AG04450 (cell line): ENCODE data around the gene RTRAF. TPM values are rescaled to one million over a fixed set of nuclear protein-coding genes. Genes with fewer than 3 reads are reported as not detected.

Experiments used
- CTCF ChIA-PET: fragments of 300-600, 350-600 bp; formaldehyde crosslinking; extraction: SDS; loops from one replicate; lab custom pipeline; 2022; ENCODE audit warnings: antibody characterized with exemption, inconsistent platforms; lab: Charles Lee
- POLR2A ChIA-PET: fragments of 350-600 bp; formaldehyde crosslinking; extraction: SDS; loops from one replicate; lab custom pipeline; 2021; ENCODE audit warnings: antibody characterized with exemption, inconsistent platforms; lab: Yijun Ruan, JAX
- DNase-seq: peaks from one replicate; pipeline ENCODE4 v3.0.0-alpha.2; 2011; ENCODE audit warnings: low read depth, low spot score
- H3K27ac ChIP-seq: one replicate; pipeline ENCODE4 v1.5.1; 2012; ENCODE audit warnings: low read depth, low read length, control low read depth
- H3K27me3 ChIP-seq: one replicate; pipeline ENCODE4 v1.6.0; 2012; ENCODE audit warnings: low read length; ENCODE audit not compliant: control insufficient read depth, insufficient read depth
- H3K4me3 ChIP-seq: 2 replicates; pipeline ENCODE4 v1.5.1; 2011; ENCODE audit warnings: mild to moderate bottlenecking, low read depth, low read length, control low read depth
- H3K9me3 ChIP-seq: 2 replicates; pipeline ENCODE4 v1.5.1; 2012; ENCODE audit warnings: low read length; ENCODE audit not compliant: control insufficient read depth, insufficient read depth
- polyA plus RNA-seq: library from polyadenylated mRNA; depleted of rRNA; stranded (reverse); fragments of >200 nt; gene quantifications from 2 replicates; pipeline ENCODE4 v1.2.3, GENCODE V29; 2011
- TF ChIP-seq, protein P1 (sequence below): IDR thresholded peaks from 2 replicates; pipeline ENCODE4 v1.5.1; 2011; ENCODE audit warnings: low read depth, low read length, control low read depth, inconsistent platforms

Gene RTRAF
- polyA plus RNA-seq, 1 experiment, result 400 TPM

DNA sequence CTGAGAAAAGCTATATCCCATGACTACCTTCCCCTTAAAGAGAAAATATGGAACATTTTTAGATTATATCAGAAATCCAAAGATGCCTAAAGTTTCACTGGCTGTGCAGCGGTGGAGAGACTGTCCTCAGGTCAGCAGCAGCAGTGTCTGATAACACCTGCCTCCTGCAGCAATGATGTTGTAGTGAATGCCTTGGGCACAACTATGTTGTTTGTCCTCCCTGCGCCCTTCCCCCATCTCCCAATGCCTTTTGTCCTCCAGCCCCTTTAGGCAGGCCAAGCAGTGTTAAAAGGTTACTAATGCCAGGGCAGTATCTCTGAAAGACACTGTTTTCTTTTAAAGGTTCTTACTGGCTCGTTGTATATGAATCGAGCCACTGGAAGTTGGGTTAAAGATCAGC lies 13.2 kb downstream of the RTRAF start:
- Histone ChIP-seq H3K27me3 (no peaks in the 10 kb centered on the region), H3K27ac (no peak overlapping the region), H3K4me3 (no peak overlapping the region), H3K9me3 (no peaks in the 10 kb centered on the region)
- DNase-seq, result no peak
- TF ChIP-seq, protein P1, sequence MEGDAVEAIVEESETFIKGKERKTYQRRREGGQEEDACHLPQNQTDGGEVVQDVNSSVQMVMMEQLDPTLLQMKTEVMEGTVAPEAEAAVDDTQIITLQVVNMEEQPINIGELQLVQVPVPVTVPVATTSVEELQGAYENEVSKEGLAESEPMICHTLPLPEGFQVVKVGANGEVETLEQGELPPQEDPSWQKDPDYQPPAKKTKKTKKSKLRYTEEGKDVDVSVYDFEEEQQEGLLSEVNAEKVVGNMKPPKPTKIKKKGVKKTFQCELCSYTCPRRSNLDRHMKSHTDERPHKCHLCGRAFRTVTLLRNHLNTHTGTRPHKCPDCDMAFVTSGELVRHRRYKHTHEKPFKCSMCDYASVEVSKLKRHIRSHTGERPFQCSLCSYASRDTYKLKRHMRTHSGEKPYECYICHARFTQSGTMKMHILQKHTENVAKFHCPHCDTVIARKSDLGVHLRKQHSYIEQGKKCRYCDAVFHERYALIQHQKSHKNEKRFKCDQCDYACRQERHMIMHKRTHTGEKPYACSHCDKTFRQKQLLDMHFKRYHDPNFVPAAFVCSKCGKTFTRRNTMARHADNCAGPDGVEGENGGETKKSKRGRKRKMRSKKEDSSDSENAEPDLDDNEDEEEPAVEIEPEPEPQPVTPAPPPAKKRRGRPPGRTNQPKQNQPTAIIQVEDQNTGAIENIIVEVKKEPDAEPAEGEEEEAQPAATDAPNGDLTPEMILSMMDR, result no peak
- ChIA-PET CTCF (no interaction called here), POLR2A (no interaction called here)

GRCh38 chr14:52003324-52003723 lies 14.0 kb downstream of the RTRAF start:
- Histone ChIP-seq H3K27ac (no peak overlapping the region), H3K4me3 (no peak overlapping the region), H3K9me3 (no peaks in the 10 kb centered on the region), H3K27me3 (no peaks in the 10 kb centered on the region)
- TF ChIP-seq, protein P1, result no peak
- CTCF ChIA-PET, result interaction anchor here (1.2 to 1.6 kb wide), 3 partner anchors 12 to 129 kb away, joined by 4 to 5 read pairs (median 4); no protein-coding TSS in a partner anchor
- POLR2A ChIA-PET, result no interaction called here
- no peak for DNase-seq

DNA sequence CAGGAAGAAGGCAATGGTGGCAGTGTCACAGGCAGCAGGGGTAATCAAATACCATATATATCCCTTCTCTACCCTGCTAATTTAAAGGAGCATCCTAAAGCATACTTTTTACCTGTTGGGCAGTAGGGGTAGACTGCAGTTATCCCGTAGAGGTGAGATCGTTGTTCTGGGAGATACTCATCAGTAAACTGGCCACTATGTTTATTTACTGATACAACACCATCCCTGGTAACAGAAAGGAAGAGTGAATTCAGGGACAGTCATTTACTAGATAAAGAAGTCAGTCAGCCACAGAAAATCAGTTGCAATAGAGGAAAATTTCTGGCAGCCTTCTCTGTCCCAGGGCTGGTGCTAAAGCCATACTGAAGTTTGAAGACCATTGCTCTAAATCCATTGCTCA lies 16.3 kb downstream of the RTRAF start:
- TF ChIP-seq, protein P1, result no peak
- DNase-seq, result no peak
- ChIA-PET CTCF (interaction anchor here (1.0 to 2.0 kb wide), 3 partner anchors 10 to 38 kb away, joined by 3 to 7 read pairs (median 3); no protein-coding TSS in a partner anchor), POLR2A (interaction anchor here (0.6 kb wide), 1 partner anchor 27 kb away, joined by 3 read pairs; no protein-coding TSS in a partner anchor)
- Histone ChIP-seq H3K27me3 (no peaks in the 10 kb centered on the region), H3K27ac (no peak overlapping the region), H3K4me3 (no peak overlapping the region), H3K9me3 (no peaks in the 10 kb centered on the region)

GRCh38 chr14:52006361-52006760 lies 17.0 kb downstream of the RTRAF start:
- POLR2A ChIA-PET, result no interaction called here
- Histone ChIP-seq H3K27me3 (no peaks in the 10 kb centered on the region), H3K27ac (no peak overlapping the region), H3K4me3 (no peak overlapping the region), H3K9me3 (no peaks in the 10 kb centered on the region)
- CTCF ChIA-PET, result interaction anchor here (1.0 to 2.0 kb wide), 4 partner anchors 9 to 125 kb away, joined by 3 to 7 read pairs (median 4); no protein-coding TSS in a partner anchor
- TF ChIP-seq, protein P1, result no peak
- no peak for DNase-seq

- no peak for DNase-seq
- TF ChIP-seq, protein P1, result no peak
- no peak overlapping the region for H3K27ac ChIP-seq
- no peak overlapping the region for H3K4me3 ChIP-seq
- ChIA-PET CTCF (interaction anchor here (1.1 to 2.0 kb wide), 4 partner anchors 8 to 124 kb away, joined by 3 to 7 read pairs (median 6); no protein-coding TSS in a partner anchor), POLR2A (no interaction called here)
- H3K9me3 ChIP-seq, result no peaks in the 10 kb centered on the region
- no peaks in the 10 kb centered on the region for H3K27me3 ChIP-seq
Measured at GRCh38 chr14:52007211-52007610, 17.9 kb downstream of the RTRAF start.
